Esophagus squamous epithelium (tissue), 5 donors: ENCODE results near the gene ATP9B. TPM values are rescaled to one million over a fixed set of nuclear protein-coding genes. Genes with fewer than 3 reads are reported as not detected.
A peak's percentile ranks its signal among the peaks of the same experiment; 100 is the strongest.

Experiments
- DNase-seq: peaks from one replicate; lab custom pipeline; 2025; lab: John Stamatoyannopoulos, UW
- H3K27ac ChIP-seq, 4 donors: fragments of 200-600 bp; sonication (generic); one replicate each; pipeline ENCODE4 v1.5.1; 2016 to 2019; ENCODE audit warnings: mild to moderate bottlenecking in 1 of 4
- H3K27me3 ChIP-seq, 4 donors: fragments of 200-600 bp; sonication (generic); 1 replicate in 3 of 4; 2 replicates in 1 of 4; pipeline versions ENCODE4 v1.5.1 to v1.6.0; 2017 to 2021; ENCODE audit warnings: antibody characterized with exemption in 1 of 4
- H3K36me3 ChIP-seq, 3 donors: fragments of 200-600 bp; sonication (generic); one replicate each; pipeline ENCODE4 v1.5.1; 2016 to 2019
- H3K4me1 ChIP-seq, 3 donors: fragments of 200-600 bp; sonication (generic); one replicate each; pipeline ENCODE4 v1.5.1; 2017 to 2019
- H3K4me3 ChIP-seq, 4 donors: fragments of 200-600 bp; sonication (generic); 1 replicate in 3 of 4; 2 replicates in 1 of 4; pipeline ENCODE4 v1.5.1; 2016 to 2019; ENCODE audit warnings: mild to moderate bottlenecking in 2 of 4, moderate library complexity in 1 of 4
- H3K9me3 ChIP-seq, 3 donors: fragments of 200-600 bp; sonication (generic); one replicate each; pipeline ENCODE4 v1.5.1; 2016 to 2019
- POLR2A ChIP-seq, 4 donors: fragments of 450-650 bp; IDR thresholded peaks; one replicate each; pipeline ENCODE4 v1.6.1; 2017; ENCODE audit warnings: antibody characterized with exemption in 4 of 4, mild to moderate bottlenecking in 4 of 4, moderate library complexity in 3 of 4
- WGBS, 2 donors: methylation state at CpG; one replicate each; pipeline ENCODE4 v1.1.5; 2018; 5-methylcytosine and 5-hydroxymethylcytosine counted together
- intact Hi-C: fragments of 100-400 bp; cut with DNase I; formaldehyde crosslinking; loops from one replicate; pipeline ENCODE4 v1.15.0; 2022
- total RNA-seq, 4 donors: library from RNA; depleted of rRNA; stranded (reverse); fragments of >200 nt; gene quantifications; one replicate each; pipeline ENCODE4 v1.1.0, GENCODE V29; 2016
- TF ChIP-seq, protein P1 (sequence below), 6 experiments: fragments of 450-650 bp in 4 of 6; fragments of 200-600 bp in 2 of 6; sonication (generic) in 2 of 6; IDR thresholded peaks; one replicate each; pipeline ENCODE4 v1.5.1; 2016 to 2019; ENCODE audit warnings: antibody characterized with exemption in 6 of 6, mild to moderate bottlenecking in 4 of 6, moderate library complexity in 4 of 6
- donor health status: DM: yes; HTN: yes; CAD: no.

ATP9B gene
- total RNA-seq, 4 donors from 2014 or later = 12.9 to 46.7 (median 22.0) TPM

DNA sequence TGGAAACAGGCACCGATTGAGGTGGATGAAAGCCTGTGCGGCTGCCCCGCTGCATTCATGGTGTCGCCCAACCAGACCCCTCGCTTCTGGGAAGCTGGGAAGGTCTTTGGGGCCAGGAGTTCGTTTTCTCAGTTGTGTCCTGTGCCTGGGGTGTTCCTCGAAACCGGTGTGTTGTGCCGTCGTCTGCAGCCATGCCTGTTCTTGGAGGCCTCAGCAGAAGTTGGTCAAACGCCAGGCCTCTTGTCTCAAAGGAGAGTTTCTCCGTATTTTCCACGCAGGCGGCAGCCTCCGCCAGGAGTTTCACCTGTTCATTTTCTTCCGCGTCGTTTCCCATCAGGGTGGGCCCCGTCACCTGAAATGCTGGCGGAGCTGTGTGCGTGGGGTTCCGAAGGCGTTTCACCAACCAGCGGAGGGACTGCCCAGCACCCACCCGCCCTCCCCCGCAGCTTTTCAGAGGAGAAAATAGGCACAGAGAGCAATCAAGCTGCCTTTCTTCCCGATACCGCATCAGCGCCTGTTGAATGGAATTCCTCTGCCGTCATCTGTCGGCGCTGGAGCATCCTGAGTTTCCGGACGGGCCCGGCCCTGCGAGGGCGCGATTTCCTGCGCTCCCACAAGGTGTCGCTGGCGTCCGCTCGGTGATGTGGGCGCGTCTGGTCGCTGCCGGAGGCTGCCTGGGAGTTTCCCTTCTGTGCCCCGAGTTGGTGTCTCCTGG, 309.5 kb downstream of the ATP9B start:
- H3K27ac ChIP-seq = no peak overlapping the region
- TF ChIP-seq, protein P1, sequence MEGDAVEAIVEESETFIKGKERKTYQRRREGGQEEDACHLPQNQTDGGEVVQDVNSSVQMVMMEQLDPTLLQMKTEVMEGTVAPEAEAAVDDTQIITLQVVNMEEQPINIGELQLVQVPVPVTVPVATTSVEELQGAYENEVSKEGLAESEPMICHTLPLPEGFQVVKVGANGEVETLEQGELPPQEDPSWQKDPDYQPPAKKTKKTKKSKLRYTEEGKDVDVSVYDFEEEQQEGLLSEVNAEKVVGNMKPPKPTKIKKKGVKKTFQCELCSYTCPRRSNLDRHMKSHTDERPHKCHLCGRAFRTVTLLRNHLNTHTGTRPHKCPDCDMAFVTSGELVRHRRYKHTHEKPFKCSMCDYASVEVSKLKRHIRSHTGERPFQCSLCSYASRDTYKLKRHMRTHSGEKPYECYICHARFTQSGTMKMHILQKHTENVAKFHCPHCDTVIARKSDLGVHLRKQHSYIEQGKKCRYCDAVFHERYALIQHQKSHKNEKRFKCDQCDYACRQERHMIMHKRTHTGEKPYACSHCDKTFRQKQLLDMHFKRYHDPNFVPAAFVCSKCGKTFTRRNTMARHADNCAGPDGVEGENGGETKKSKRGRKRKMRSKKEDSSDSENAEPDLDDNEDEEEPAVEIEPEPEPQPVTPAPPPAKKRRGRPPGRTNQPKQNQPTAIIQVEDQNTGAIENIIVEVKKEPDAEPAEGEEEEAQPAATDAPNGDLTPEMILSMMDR (IDR thresholded peaks at IDR 0.05) = peak; percentile 92 to 98 (median 96)
- TF ChIP-seq POLR2A (IDR thresholded peaks at IDR 0.05) = no peak
- peaks cover 0 to 8% (median 5%) of the 10 kb centered on the region in 3 donors for H3K4me1 ChIP-seq

DNA sequence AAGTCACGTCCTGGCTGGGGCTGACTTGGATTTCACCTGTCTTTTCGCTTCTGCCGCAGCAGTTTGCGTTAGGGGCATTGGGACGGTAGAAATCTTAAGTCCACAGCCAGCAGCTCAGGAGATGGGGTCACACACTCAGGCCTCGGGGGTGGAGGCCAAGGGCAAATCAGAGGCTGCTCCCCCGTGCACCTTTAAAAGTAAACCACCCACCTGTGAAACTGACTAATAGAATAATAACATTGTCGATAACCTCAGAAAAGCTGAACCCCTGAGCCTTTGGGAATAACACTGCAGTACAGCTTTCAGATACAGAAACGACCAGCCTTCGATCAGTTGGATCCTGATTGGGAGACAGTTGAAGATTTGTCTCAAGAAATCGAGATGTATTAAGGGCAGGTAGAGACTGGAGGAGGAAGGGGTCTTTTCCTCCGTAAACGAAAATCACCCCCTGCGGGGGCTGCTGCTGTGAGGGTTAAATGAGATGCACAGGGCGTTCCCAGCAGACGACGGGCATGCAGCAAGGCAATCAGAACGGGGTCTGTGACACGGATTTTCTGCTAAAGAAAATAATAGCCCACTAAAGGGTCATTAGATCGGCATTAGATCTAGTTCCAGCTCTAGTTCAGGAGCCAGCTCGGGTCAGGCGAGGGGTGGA, 310.2 kb downstream of the ATP9B start:
- TF ChIP-seq POLR2A (IDR thresholded peaks at IDR 0.05) = no peak
- TF ChIP-seq, protein P1 (IDR thresholded peaks at IDR 0.05) = no peak
- Histone ChIP-seq H3K27ac (no peak overlapping the region), H3K4me1 (peaks cover 0 to 8% (median 5%) of the 10 kb centered on the region in 3 donors), H3K27me3 (peaks cover 0 to 16% (median 0%) of the 10 kb centered on the region in 4 donors), H3K36me3 (peaks cover 0 to 29% (median 0%) of the 10 kb centered on the region in 3 donors), H3K4me3 (no peak overlapping the region), H3K9me3 (no peaks in the 10 kb centered on the region)
- no peak for DNase-seq
- intact Hi-C loops = no loop called here
- 71 to 76% methylated on average over 15 to 20 of the region's 22 CpGs for WGBS, 2 donors

More for the DNA sequence above, 309.5 kb downstream of the ATP9B start:
- peaks cover 0 to 9% (median 0%) of the 10 kb centered on the region in 4 donors for H3K27me3 ChIP-seq
- intact Hi-C loops = no loop called here
- peaks cover 0 to 36% (median 0%) of the 10 kb centered on the region in 3 donors for H3K36me3 ChIP-seq
- 39 to 49% methylated on average over 12 to 35 of the region's 48 CpGs for WGBS, 2 donors
- no peak for DNase-seq
- H3K4me3 ChIP-seq = no peak overlapping the region
- H3K9me3 ChIP-seq = no peaks in the 10 kb centered on the region

DNA sequence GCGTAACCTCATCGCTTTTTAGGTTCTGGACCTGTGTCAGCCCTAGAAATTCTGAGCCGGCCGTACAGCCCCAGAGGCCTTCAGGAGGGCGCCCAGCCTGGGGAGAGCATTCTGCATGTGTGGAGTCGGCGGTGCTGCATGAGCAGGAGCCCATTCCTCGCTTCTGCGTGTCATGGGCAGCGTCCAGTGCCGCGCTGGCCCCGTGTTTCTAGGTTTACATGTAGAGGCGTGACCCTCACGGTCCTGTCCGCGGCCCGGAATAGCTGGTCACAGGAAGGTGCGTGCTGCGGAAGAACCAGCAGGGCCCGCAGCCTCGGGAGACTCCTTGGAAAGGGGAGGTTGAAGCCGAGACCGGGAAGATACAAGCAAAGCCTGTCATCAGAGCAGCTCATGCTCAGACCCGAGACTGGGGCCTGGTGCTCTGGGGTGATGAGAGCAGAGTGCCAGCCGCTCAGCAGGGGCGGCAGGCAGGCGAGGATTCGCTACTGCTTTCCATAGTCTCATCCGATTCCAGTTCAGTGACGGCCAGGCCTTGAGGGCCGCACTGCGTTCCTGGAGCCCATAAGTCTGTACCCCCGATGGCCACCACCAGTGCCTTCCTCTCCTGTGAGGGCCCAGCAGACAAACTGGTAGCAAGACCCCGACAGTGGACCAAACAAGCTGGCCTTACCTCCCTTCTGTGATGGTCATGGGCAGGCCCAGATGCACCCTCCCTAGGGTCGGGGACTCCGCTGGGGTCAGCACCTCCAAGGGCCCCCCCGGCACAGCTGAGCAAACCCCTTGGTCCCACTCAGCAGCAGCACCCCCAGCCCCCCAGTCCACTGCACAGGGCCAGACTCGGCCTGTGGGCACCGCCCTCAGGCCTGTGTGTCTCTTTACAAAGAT, 311.0 kb downstream of the ATP9B start:
- Histone ChIP-seq H3K4me1 (peaks cover 0 to 12% (median 5%) of the 10 kb centered on the region in 3 donors), H3K27ac (no peak overlapping the region), H3K36me3 (peaks cover 0 to 21% (median 0%) of the 10 kb centered on the region in 3 donors), H3K27me3 (peaks cover 0 to 24% (median 0%) of the 10 kb centered on the region in 4 donors), H3K9me3 (no peaks in the 10 kb centered on the region), H3K4me3 (no peak overlapping the region)
- 89 to 94% methylated on average over 4 to 5 of the region's 40 CpGs for WGBS, 2 donors
- no peak for DNase-seq
- intact Hi-C loops = loop anchor here (2.0 to 5.0 kb wide), 2 partner anchors 147 to 263 kb away; no protein-coding TSS in a partner anchor
- TF ChIP-seq POLR2A (IDR thresholded peaks at IDR 0.05) = no peak
- TF ChIP-seq, protein P1 (IDR thresholded peaks at IDR 0.05) = no peak

DNA sequence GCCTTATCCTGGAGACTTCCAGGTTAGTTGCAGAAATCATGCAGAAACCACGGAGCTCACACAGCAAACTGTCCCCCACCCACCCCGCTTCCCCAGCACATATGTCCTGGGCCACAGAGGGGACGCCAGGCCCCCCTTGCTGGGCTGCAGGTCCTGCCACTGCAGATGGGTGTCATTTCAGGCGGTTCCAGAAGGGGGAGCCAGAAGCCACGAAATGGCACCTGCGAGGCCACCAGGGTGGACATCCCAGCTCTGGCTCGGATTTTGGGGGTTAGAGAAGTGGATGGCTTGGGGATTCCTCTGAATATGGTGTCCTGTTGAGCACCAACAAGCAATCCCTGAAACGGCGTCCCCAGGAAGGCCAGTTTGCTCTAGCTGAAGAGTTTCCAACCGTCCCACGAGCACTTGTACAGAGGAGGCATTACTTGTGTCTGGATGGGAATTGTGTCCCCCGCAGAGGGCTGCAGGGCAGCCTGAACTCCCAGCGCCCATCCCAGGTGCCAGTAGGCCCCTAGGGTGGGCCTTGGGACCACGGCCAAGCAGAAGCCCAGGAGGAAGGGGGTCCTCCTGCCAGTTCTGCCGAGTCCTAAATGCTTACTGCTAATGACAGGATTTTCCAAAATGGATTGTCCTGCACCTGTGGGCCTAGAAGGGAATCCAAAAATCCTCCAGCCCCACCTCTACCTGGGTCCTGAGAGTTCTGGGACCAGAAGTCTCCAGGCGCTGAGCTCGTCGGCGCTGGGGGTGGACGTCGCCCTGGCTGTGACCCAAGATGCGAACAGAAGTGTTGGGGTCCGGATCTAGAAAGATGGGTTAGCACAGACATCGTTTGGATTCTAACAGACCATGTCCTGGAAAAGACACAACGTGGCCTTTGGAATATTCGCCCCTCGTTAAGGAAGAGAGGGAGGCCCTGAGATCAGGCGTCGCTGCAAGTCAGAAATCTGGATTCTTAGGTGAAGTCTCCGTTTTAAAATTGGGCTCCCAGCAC, 311.9 kb downstream of the ATP9B start:
- no peak for DNase-seq
- intact Hi-C loops = loop anchor here (2.0 to 5.0 kb wide), 2 partner anchors 146 to 262 kb away; no protein-coding TSS in a partner anchor

More for the DNA sequence above, 311.9 kb downstream of the ATP9B start:
- Histone ChIP-seq H3K27me3 (peaks cover 0 to 33% (median 0%) of the 10 kb centered on the region in 4 donors), H3K4me1 (peaks cover 0 to 17% (median 5%) of the 10 kb centered on the region in 3 donors), H3K27ac (no peak overlapping the region), H3K9me3 (no peaks in the 10 kb centered on the region), H3K4me3 (no peak overlapping the region), H3K36me3 (peaks cover 0 to 20% (median 0%) of the 10 kb centered on the region in 3 donors)
- TF ChIP-seq, protein P1 (IDR thresholded peaks at IDR 0.05) = peak; percentile 71 to 89 (median 83)
- no peak for TF ChIP-seq POLR2A (IDR thresholded peaks at IDR 0.05)
- 59 to 85% methylated on average over 16 to 22 of the region's 30 CpGs for WGBS, 2 donors
